NCI-H1436 (cell line): ENCODE measurements around the gene MTMR3.
"Not testable (repeated sequence)": the region's sequence is repeated elsewhere in the genome, so short reads cannot be mapped to it uniquely, and the experiment has no call there.

ENCODE experiments used
- DNase-seq: peaks from one replicate; lab custom pipeline; 2025; lab: John Stamatoyannopoulos, UW

The MTMR3 gene

DNA sequence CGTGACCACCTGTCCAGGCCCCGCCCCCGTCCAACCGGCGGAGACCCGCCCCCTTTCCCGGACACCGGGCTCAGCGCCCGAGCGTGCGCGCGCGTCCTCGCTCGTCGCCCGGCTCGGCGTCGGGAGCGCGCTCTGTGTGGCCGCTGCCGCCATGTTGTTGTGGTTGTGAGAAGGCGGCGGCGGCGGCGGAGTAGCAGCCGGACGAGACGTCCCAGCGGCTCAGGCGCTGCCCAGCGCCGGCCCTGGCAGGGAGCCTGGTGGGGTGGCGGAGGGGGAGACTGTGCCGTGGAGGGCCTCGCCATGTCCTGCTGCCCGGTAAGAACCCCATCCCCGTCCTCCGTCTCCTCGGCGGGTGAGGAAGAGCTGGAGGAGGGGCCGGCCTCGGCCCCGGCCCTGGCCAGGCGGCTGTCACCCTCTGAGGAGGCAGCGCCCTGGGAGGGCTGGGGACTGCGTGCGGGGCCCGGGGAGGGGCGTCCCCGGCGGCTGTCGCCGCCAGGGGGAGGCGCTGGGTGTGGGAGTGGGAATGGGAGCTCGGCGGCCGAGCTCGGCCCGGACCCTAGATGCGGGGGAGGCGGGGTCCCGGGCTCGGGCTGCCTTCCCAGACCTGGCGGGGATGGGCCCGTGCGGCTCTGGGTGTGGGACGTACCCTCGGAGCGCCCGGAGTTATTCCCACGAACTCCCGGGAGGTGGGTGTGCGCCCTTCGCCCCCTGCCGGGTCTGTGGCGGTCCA is at the start of gene MTMR3:
Gene MTMR3 (plus strand): TSS at position 130 of the 730 bp plus-strand sequence. CDS start 87,886 bp downstream, outside the sequence.
- DNase-seq, result peak; percentile 83

DNA sequence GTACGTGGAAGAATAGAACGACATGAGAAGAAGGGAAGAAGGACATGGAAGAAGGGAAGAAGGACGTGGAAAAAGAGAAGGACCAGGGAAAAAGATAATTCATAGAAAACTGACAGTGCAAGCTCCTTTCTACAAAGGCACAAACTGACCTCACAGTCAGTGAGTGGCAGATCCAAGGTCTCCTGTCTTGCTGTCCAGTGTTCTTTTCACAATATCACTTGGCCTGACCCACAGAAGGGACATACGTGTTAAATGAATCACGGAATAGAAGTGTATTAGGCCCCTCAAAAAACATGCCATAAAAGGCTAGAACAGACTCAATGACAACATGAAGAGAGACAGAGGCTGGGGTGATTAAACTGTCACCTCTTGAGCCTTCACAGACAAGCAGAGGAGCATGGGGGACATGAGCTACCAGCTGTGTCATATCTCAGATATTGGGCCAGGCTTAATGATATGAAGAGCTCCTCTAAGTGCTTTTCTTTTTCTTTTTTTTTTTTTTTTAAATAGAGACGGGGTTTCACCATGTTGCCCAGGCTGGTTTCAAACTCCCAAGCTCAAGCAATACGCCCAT is 49.5 kb upstream of the MTMR3 start:
- no peak for DNase-seq

DNA sequence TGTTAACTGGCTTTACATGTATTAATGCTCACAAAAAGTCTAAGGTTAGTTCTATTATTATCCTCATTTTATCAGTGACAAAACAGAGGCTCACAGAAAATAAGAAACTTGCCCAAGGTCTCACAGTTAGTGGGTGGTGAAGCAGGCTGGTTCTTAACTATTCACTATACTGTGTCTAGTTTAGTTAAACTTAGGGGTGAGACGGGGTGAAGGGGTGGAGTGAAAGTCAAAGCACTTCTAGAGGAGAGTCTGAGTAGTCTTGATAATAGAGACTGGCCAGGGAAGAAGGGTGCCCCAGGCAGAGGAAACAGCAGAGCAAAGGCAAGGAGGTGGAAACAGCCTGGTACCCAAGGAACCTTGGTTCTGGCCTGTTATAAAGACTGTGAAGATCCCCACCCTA is 48.9 kb upstream of the MTMR3 start:
- no peak for DNase-seq

DNA sequence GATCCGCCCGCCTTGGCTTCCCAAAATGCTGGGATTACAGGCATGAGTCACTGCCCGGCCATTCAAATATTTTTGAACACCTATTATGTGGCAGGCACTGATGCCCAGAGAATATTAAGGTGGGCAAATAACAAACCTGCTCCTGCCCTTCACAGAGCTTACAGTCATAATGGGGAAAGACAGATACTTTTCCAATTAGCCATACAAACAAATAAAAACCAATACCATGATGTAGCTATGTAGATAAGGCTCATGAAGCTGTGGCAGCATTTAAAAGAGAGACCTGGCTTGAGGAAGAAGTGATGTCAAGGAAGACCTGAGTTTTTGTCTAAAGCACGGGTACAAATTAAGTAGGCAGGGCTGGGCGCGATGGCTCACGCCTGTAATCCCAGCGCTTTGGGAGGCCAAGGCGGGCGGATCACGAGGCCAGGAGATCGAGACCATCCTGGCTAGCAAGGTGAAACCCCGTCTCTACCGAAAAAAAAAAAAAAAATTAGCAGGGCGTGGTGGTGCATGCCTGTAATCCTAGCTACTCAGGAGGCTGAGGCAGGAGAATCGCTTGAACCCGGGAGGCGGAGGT is 46.1 kb upstream of the MTMR3 start:
- DNase-seq, result not testable (repeated sequence)

DNA sequence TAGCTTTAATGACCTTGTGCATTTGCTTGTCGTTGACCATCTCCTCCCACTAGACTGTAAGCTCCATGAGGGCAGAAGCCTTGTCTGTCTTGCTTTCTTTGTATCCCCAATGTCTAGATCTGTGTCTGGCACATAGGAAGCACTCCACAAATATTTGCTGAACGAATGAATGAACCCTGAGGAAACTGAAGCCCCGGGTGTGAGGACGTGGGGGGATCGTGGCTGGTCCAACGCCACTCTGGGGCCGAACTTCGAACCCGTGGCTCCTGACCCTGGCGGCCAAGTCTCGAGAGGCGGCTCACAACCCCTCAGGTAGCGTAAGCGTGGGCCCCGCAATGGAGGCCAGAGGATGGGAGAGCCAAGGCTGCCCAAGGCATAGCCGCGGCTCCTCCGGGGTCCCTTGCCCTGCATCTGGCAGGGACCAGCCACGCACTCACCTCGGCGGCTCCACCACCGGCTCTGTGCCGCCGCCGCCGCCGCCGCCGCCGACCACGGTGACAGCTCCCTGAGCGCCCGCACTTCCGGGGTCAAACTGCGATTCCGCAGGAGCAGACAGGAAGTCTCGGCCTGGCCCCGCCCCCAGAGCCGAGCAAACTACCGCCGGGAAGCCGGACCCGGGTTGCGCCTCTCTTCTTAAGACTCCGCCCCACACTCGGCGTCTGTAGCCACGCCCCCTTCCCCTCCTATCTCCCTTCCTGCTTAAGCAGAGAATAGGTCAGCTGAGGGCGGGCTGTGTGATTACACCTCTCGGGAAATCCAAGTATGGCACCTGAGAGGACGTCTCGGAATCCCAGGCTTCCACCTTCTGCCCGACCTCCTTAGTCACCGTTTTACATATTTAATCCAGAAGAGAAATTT is 45.0 kb upstream of the MTMR3 start, which contains the start of gene ASCC2:
Gene ASCC2 (minus strand): TSS at position 534 of the 858 bp plus-strand sequence. CDS start 5,949 bp downstream, outside the sequence.
- DNase-seq, result peak; percentile 98

DNA sequence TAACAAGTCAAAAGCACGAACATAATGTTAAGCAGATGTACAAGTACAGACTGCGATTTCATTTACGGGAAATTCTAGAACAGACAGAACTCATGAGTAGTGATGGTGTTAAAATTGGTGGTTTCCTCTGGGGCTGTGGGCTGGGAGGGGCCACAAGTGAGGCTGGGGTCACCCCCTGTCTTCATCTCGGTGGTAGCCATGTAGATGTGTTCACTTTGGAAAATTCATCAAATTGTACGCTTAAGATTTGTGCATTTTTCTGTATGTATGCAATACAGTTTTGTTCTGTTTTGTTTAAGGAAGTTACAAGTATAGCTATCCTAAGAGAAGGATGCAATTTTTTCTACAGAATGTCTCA is 44.4 kb upstream of the MTMR3 start:
- no peak for DNase-seq

DNA sequence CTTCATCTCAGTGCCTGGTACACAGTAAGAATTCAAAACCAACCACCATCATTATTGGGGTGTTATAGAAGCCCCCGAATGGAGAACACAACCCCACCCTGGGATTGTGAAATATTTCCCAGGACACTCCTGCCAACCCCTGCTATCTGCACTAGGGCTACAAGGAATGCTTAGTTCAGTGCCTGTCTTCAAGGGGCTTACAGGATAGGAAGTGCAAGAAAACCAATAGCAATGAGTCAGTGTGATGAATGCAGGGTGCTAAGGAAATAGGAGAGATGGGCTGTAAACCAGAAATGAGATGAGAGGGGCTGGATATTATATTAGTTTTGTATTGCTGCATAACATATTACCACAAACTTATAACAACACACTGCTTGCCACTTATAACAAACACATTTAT is 43.9 kb upstream of the MTMR3 start:
- no peak for DNase-seq

DNA sequence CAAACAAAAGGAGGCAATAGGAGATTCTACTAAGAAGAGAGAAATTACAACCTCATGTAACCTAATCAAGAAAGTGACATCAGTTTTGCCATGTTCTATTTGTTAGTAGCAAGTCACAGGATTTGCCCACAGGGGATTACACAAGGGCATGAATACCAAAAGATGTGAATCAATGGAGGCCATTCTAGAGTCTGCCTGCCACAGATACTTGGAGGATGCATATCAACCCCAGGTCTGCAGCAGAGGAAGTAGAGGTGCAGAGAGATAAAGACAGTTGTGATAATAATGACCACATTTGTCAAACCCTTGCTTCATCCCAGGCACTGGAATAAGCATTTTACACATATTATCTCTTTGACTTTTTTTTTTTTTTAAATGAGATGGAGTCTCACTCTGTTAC is 42.5 kb upstream of the MTMR3 start:
- DNase-seq, result no peak

DNA sequence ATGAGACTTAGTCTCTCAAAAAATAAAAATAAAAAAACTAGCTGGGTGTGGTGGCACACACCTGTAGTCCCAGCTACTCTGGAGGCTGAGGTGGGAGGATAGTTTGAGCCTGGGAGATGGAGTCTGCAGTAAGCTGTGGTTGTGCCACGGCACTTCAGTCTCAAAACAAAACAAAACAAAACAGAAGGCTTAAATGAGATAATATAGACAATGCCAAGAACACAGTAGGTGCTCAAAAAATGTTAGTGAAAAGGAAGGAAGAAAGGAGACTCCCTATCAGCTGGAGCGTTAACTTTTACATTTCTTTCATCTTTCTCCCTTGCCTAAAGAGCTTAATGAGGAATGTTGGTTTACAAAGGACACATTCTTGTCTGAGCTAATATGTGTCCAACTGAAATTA is 40.8 kb upstream of the MTMR3 start:
- no peak for DNase-seq

DNA sequence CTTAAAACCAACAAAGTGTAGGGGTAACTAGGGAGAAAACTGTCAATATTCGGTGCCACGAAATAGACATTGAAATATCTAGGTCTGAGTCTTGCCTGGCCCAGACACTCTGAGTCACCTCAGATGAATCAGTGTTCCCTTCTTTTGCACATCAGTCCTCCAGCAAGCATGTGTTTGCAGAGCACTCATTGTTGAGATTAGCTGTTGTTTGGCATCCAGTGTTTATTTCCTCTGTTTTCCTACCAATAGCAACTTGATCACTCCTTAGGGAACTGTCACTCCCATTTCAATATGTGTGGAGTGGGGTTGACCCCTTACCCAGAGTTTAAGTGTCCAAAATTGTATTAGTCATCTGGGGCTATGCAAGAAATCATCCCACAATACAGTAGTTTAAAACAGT is 40.2 kb upstream of the MTMR3 start:
- DNase-seq, result no peak

DNA sequence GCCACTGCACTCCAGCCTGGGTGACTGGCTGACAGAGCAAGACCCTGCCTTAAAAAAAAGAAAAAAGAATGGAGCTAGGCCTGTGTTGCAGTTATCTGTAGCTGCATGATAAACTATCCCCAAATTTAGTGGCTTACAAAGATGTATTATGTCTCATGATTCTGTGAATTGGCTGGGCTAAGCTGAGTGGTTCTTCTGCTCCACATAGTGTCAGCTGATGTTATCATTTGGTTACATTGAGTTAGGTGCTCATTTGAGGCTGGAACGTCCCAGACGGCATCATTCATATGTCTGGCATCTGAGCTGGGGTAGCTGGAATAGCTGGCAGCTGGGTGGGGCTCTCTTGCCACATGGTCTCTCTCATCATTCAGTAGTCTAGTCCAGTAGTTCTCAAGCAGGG is 36.7 kb upstream of the MTMR3 start:
- no peak for DNase-seq

DNA sequence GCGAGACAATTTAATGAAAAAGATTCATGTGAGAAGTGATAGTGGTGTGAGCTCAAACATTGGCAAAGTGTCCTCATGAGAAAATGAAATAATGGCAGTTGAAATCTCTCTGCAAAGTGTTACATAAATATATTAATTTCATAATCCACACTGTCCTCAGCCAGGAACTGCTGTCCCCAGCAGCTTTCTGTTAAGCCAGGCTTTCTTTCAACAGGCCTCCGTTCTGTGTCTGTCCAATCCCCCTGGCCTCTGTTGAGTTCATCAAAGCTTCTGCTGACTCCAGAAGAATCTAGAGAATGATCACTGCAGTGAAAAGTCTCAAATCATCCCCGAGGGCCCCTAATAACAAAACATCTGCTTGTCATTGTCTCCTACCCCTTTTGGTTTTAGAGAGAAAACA is 34.9 kb upstream of the MTMR3 start:
- no peak for DNase-seq

DNA sequence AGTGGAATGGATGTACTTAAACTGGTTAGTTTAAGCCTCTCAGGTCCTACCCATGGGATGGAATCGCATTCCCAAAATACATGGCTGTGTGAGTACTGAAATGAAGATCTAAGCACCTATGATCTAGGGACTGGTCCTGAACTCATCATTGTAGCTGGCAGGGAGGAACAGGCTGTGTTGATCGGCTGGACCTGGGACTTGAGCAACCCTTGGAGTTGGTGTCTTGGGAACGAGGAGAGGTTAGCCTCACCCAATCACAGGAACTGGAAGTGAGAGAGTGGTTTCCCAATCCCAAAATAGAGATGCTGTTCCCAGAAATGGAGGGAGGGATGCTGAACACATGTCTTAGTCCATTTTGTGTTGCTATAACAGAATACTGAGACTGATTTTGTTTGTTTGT is 28.5 kb upstream of the MTMR3 start:
- no peak for DNase-seq

DNA sequence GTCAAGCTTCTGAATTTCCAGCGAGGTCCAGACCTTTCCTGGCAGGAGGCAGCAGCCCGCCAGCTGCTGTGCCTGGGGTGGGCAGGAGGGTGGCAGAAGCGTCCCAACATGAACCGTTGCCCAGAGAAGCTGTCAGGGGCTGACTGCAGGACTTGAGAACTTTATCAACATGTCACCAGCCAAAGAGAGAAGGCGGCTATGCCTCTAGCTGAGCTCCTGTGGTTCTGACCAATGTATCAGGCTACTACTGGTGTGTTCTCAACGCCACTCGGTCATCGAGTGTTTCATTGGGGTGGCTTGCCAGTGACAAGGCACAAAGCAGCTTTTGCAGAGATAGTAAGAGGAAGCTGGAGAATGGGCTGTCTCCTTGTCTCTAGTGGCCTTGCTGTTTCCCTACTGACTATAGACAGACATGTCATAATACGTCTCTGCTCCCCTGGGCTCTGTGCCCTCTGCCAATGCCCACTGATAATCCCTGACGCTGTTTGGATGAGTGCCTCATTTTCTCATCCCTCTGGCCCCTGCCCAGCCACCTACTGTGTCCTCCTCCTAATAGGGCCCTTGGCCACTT is 27.3 kb upstream of the MTMR3 start:
- no peak for DNase-seq

DNA sequence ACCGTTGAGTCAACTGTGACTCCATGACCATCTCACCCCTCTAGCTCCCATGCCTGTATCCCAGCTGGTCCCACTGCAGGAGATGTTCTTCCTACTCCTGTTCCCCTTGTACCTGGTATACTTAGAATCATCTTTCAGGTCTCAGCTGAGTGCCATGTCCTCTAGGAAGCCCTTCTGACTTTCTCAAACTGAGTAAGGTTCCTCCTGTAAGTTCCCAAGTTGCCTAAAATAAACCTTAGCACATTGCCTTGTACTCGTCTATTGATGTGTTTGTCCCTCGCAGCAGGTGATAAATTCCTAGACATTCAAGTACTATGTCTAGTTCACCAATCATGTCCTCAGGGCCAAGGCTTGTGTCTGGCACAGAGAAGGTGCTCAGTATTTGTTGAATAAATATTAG is 26.5 kb upstream of the MTMR3 start:
- no peak for DNase-seq

DNA sequence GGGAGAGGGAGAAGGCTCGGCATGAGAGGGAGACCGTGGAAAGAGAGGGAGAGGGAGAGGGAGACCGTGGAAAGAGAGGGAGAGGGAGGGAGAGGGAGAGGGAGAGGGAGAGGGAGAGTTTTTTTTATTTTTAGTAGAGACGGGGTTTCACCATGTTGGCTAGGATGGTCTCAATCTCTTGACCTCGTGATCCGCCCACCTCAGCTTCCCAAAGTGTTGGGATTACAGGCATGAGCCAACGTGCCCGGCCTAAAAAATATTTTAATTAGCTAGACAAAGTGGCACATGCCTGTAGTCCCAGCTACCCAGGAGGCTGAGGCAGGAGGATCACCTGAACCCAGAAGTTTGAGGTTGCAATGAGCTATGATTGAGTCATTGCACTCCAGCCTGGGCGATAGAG is 23.9 kb upstream of the MTMR3 start:
- not testable (repeated sequence) for DNase-seq

DNA sequence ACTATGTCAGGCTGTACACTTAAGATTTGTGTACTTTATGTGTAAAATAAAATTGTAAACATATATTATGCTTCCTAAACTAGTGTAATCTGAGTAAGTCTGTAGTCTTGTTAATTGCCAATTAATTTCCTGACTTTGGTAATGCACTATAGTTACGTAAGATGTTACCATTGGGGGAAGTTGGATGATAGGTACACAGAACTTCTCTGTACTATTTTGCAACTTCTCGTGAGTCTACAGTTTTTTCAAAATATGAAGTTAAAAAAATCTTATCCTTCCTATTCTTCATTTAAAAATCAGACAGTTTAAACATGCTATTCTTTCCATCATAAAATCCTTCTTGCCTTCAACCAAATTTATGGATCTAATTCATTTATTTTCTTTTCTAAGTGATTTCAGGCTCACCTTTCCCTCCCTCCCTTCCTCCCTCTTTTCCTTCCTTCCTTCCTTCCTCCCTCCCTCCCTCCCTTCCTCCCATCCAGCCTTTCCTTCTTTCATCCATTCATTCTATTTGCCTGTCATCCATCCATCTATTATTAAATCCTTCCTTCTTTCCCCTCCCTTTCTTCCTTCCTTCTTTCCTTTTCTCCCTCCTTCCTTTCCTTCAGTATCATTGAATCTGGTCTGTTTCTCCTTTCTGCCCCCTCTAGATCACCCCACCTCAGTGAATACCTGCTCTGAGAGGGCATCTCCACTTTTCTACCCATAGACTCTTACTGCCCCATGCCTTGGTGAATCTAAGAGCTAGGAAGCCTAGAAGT is 22.8 kb upstream of the MTMR3 start:
- DNase-seq, result no peak

DNA sequence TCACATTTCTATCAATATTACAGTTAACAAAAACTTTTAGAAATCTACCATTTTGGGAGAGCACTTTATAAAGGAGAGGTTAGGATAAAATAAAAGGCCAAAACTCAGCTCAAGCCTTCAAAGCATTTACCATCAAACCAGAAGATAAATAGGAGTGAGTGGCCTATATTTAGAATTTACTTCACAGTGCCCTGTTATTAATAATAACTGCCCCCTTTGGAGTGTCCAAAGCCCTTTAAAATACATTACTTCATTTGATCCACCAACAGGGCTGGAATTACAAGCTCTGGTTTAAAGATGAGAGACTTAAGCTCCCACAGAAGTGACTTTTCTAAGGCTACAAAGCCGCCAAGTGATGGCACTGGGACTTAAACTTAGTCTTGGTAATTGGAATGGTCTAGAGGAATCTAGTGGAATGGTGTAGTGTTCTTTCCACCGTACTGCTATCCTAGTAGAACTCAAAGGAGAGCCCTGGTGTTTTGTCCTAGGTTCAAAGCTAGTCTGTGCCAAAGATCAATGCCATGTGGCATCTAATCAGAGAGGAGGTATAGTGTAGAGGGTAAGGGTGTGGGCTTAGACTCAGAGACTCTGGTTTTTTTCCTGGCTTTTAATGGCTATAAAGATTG is 21.2 kb upstream of the MTMR3 start:
- no peak for DNase-seq

DNA sequence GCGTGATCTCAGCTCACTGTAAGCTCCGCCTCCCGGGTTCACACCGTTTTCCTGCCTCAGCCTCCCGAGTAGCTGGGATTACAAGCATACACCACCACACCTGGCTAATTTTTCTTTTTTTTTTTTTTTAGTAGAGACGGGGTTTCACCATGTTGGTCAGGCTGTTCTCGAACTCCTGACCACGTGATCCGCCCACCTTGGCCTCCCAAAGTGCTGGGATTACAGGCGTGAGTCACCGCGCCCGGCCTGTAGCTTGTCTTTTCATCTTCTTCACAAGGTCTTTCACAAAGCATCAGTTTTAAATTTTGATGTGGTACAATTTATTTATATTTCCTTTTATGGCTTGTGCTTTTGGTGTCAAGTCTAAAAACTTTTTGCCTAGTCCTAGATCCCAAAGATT is 17.4 kb upstream of the MTMR3 start:
- not testable (repeated sequence) for DNase-seq

DNA sequence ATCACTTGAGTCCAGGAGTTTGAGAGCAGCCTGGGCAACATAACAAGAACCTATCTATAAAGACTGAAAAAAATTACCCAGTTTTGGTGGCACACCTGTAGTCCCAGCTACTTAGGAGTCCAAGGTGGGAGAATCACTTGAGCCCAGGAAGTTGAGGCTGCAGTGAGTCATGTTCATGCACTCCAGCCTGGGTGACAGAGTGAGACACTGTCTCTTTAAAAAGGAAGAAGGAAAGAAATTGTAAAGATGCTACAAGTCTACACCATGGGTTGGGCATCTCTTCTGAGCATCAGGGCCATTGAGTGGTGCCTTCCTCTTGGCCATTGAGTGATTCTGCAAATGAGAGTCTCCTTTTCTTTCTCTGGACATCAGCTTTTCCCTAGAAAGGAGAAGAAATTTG is 15.7 kb upstream of the MTMR3 start:
- no peak for DNase-seq

DNA sequence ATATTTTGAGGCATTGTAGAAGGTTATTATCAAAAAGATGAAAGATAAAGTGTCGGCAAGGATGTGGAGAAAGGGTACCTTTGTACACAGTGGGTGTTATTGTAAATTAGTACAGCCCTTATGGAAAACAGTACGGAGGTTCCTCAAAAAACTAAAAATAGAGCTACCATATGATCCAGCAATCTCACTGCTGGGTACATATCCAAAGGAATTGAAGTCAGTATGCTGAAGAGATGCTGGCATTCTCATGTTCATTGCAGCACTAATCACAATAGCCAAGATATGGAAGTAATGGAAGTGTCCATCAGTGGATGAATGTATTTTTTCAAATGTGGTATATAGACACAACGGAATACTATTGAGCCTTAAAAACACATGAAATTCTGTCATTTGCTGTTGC is 15.1 kb upstream of the MTMR3 start:
- DNase-seq, result no peak
